H9 (cell line): ENCODE data around the gene DENND1A. TPM values are rescaled to one million over a fixed set of nuclear protein-coding genes. Genes with fewer than 3 reads are reported as not detected.

ENCODE experiments used
- DNase-seq: peaks from one replicate; pipeline ENCODE4 v3.0.0-alpha.2; 2017
- H2AFZ ChIP-seq: one replicate; pipeline ENCODE4 v1.6.1; 2013; ENCODE audit warnings: mild to moderate bottlenecking, low read length, control low read depth, moderate library complexity
- H2AK5ac ChIP-seq: 2 replicates; pipeline ENCODE4 v1.6.1; 2013; ENCODE audit warnings: low read length, control low read depth, mixed read lengths; ENCODE audit not compliant: insufficient read length
- H2BK120ac ChIP-seq: one replicate; pipeline ENCODE4 v1.6.1; 2013; ENCODE audit warnings: low read depth, mild to moderate bottlenecking, low read length, control low read depth, inconsistent platforms; ENCODE audit not compliant: poor library complexity, severe bottlenecking
- H2BK12ac ChIP-seq: 2 replicates; pipeline ENCODE4 v1.6.1; 2013; ENCODE audit warnings: low read length, control low read depth, mixed read lengths, low read depth; ENCODE audit not compliant: insufficient read length
- H2BK15ac ChIP-seq: 2 replicates; pipeline ENCODE4 v1.6.1; 2013; ENCODE audit warnings: low read depth, low read length, control low read depth
- H2BK20ac ChIP-seq: one replicate; pipeline ENCODE4 v1.6.1; 2013; ENCODE audit warnings: low read depth, mild to moderate bottlenecking, low read length, control low read depth, inconsistent platforms; ENCODE audit not compliant: poor library complexity, severe bottlenecking
- H2BK5ac ChIP-seq: 2 replicates; pipeline ENCODE4 v1.6.1; 2013; ENCODE audit warnings: low read length, control low read depth, mixed read lengths; ENCODE audit not compliant: insufficient read length
- H3K14ac ChIP-seq: 2 replicates; pipeline ENCODE4 v1.6.1; 2013; ENCODE audit warnings: low read length, control low read depth; ENCODE audit not compliant: insufficient read depth
- H3K18ac ChIP-seq: 2 replicates; pipeline ENCODE4 v1.6.1; 2013; ENCODE audit warnings: low read depth, mild to moderate bottlenecking, mixed read lengths, low read length, control low read depth; ENCODE audit not compliant: insufficient read length
- H3K23ac ChIP-seq: 2 replicates; pipeline ENCODE4 v1.6.1; 2013; ENCODE audit warnings: low read length, control low read depth, mixed read lengths, low read depth; ENCODE audit not compliant: insufficient read length
- H3K23me2 ChIP-seq: 2 replicates; pipeline ENCODE4 v1.6.1; 2013; ENCODE audit warnings: low read depth, mild to moderate bottlenecking, mixed read lengths, low read length, control low read depth; ENCODE audit not compliant: insufficient read length, poor library complexity, severe bottlenecking
- H3K27ac ChIP-seq: 2 replicates; pipeline ENCODE4 v1.5.1; 2013; ENCODE audit warnings: low read length, control low read depth, mixed read lengths, low read depth; ENCODE audit not compliant: insufficient read length
- H3K27me3 ChIP-seq: 2 replicates; pipeline ENCODE4 v1.6.1; 2013; ENCODE audit warnings: low read length, control low read depth, inconsistent platforms; ENCODE audit not compliant: insufficient read depth
- H3K4ac ChIP-seq: 2 replicates; pipeline ENCODE4 v1.6.1; 2013; ENCODE audit warnings: low read depth, mild to moderate bottlenecking, control low read depth, inconsistent platforms, low read length, moderate library complexity
- H3K4me1 ChIP-seq: 2 replicates; pipeline ENCODE4 v1.6.1; 2013; ENCODE audit warnings: low read length, control low read depth, inconsistent platforms; ENCODE audit not compliant: insufficient read depth
- H3K4me2 ChIP-seq: 2 replicates; pipeline ENCODE4 v1.6.1; 2013; ENCODE audit warnings: low read length, control low read depth, mixed read lengths; ENCODE audit not compliant: insufficient read length, insufficient read depth
- H3K56ac ChIP-seq: 2 replicates; pipeline ENCODE4 v1.6.1; 2013; ENCODE audit warnings: low read depth, mild to moderate bottlenecking, mixed read lengths, low read length, control low read depth; ENCODE audit not compliant: insufficient read length
- H3K79me1 ChIP-seq: 2 replicates; pipeline ENCODE4 v1.6.1; 2013; ENCODE audit warnings: low read depth, mild to moderate bottlenecking, moderate library complexity, low read length, control low read depth, inconsistent platforms; ENCODE audit not compliant: insufficient read depth, poor library complexity, severe bottlenecking
- H3K79me2 ChIP-seq: 2 replicates; pipeline ENCODE4 v1.6.1; 2013; ENCODE audit warnings: low read length, control low read depth, inconsistent platforms; ENCODE audit not compliant: insufficient read depth
- H3K9ac ChIP-seq: 2 replicates; pipeline ENCODE4 v1.6.1; 2013; ENCODE audit warnings: low read length, control low read depth, mixed read lengths; ENCODE audit not compliant: insufficient read length; ENCODE audit errors: extremely low read depth
- H3K9me3 ChIP-seq: one replicate; pipeline ENCODE4 v1.6.1; 2013; ENCODE audit warnings: low read depth, low read length, inconsistent platforms; ENCODE audit not compliant: control insufficient read depth
- H3T11ph ChIP-seq: one replicate; pipeline ENCODE4 v1.6.1; 2013; ENCODE audit warnings: mild to moderate bottlenecking, low read length, control low read depth, inconsistent platforms
- H4K20me1 ChIP-seq: one replicate; pipeline ENCODE4 v1.6.1; 2013; ENCODE audit not compliant: control insufficient read depth, insufficient read length, insufficient read depth
- H4K5ac ChIP-seq: 2 replicates; pipeline ENCODE4 v1.6.1; 2013; ENCODE audit warnings: low read depth, mild to moderate bottlenecking, mixed read lengths, low read length, control low read depth; ENCODE audit not compliant: insufficient read length
- H4K8ac ChIP-seq: replicated peaks from 2 replicates; pipeline ENCODE4 v1.6.1; 2013; ENCODE audit warnings: low read length, control low read depth, mixed read lengths, low read depth; ENCODE audit not compliant: insufficient read length
- H4K91ac ChIP-seq: 2 replicates; pipeline ENCODE4 v1.6.1; 2013; ENCODE audit warnings: low read depth, mild to moderate bottlenecking, moderate library complexity, mixed read lengths, low read length, control low read depth; ENCODE audit not compliant: insufficient read length
- H3K27ac Mint-ChIP-seq, 3 experiments: 2 replicates in 2 of 3; 3 replicates in 1 of 3; pipeline ENCODE4 v1.8.0; 2020 to 2021; ENCODE audit warnings: mixed read lengths in 3 of 3, mild to moderate bottlenecking in 1 of 3, moderate library complexity in 1 of 3
- H3K27me3 Mint-ChIP-seq: 2 replicates; pipeline ENCODE4 v1.8.0; 2021; ENCODE audit warnings: low read depth, mild to moderate bottlenecking, moderate library complexity, mixed read lengths
- H3K36me3 Mint-ChIP-seq, 3 experiments: 2 replicates in 2 of 3; 3 replicates in 1 of 3; pipeline ENCODE4 v1.8.0; 2020 to 2021; ENCODE audit warnings: low read depth in 3 of 3, mixed read lengths in 3 of 3; ENCODE audit not compliant: insufficient read depth in 1 of 3
- H3K4me1 Mint-ChIP-seq, 2 experiments: 2 replicates each; pipeline ENCODE4 v1.8.0; 2020; ENCODE audit warnings: mixed read lengths in 2 of 2
- H3K4me3 Mint-ChIP-seq, 2 experiments: 2 replicates in 1 of 2; 3 replicates in 1 of 2; pipeline ENCODE4 v1.8.0; 2020 to 2021; ENCODE audit warnings: mild to moderate bottlenecking in 2 of 2, mixed read lengths in 2 of 2, moderate library complexity in 1 of 2
- H3K9me3 Mint-ChIP-seq, 2 experiments: 2 replicates in 1 of 2; 3 replicates in 1 of 2; pipeline ENCODE4 v1.8.0; 2020; ENCODE audit warnings: mild to moderate bottlenecking in 2 of 2, mixed read lengths in 2 of 2, moderate library complexity in 1 of 2
- CTCF ChIP-seq: fragments of 200-600 bp; sonication (generic); conservative IDR thresholded peaks from 3 replicates; pipeline ENCODE4 v1.8.0; 2021; ENCODE audit warnings: antibody characterized with exemption, mild to moderate bottlenecking
- WGBS: extraction: QIAGEN DNeasy Blood & Tissue Kit; methylation state at CpG from one replicate; pipeline ENCODE4 v1.1.7; 2013; ENCODE audit warnings: missing lambda C conversion rate, low lambda C conversion rate, mixed read lengths; ENCODE audit not compliant: insufficient read length; ENCODE audit errors: extremely low coverage; 5-methylcytosine and 5-hydroxymethylcytosine counted together
- total RNA-seq: library from RNA; stranded (reverse); gene quantifications from 2 replicates; pipeline ENCODE4 v1.2.1, GENCODE V29; 2021

Gene DENND1A
- total RNA-seq, 1 experiment from 2014 or later: 20.4 TPM

GRCh38 chr9:123400926-123401503, 528.9 kb downstream of the DENND1A start:
- no peak overlapping the region for H4K8ac ChIP-seq
- no peak overlapping the region for H3K4me2 ChIP-seq
- no peak overlapping the region for H3K27ac ChIP-seq
- Mint-ChIP-seq H3K4me1 (peaks cover 22 to 23% of the 10 kb centered on the region in 2 experiments), H3K27ac (no peak overlapping the region), H3K36me3 (0 out of 7 replicates have a peak, but pooled peaks cover 0 to 2% (median 0%) of the 10 kb centered on the region in 3 experiments), H3K4me3 (no peak overlapping the region), H3K9me3 (no peaks in the 10 kb centered on the region), H3K27me3 (no peaks in the 10 kb centered on the region; the same call in 1 of the 2 replicates)
- no peak overlapping the region for H3K14ac ChIP-seq
- no peak overlapping the region for H2AK5ac ChIP-seq
- no peak overlapping the region for H3K23ac ChIP-seq
- no peak overlapping the region for H2AFZ ChIP-seq
- H2BK120ac ChIP-seq: no peak overlapping the region
- H4K20me1 ChIP-seq: no peaks in the 10 kb centered on the region
- no CpG with 5 or more reads among the region's 13 CpGs for WGBS
- H3K4ac ChIP-seq: no peak overlapping the region
- H2BK15ac ChIP-seq: no peak overlapping the region
- H3T11ph ChIP-seq: no peak overlapping the region
- no peak overlapping the region for H2BK12ac ChIP-seq
- H3K23me2 ChIP-seq: no peaks in the 10 kb centered on the region
- no peaks in the 10 kb centered on the region for H3K27me3 ChIP-seq
- no peak for TF ChIP-seq CTCF
- H3K56ac ChIP-seq: no peak overlapping the region
- H4K91ac ChIP-seq: no peak overlapping the region
- no peaks in the 10 kb centered on the region for H3K9me3 ChIP-seq
- H3K79me1 ChIP-seq: no peaks in the 10 kb centered on the region
- no peak for DNase-seq
- H2BK20ac ChIP-seq: no peak overlapping the region
- H3K9ac ChIP-seq: no peak overlapping the region
- no peak overlapping the region for H3K18ac ChIP-seq
- no peak overlapping the region for H2BK5ac ChIP-seq
- no peak overlapping the region for H4K5ac ChIP-seq
- no peaks in the 10 kb centered on the region for H3K4me1 ChIP-seq
- no peaks in the 10 kb centered on the region for H3K79me2 ChIP-seq
